DMS114 treated with DMSO at 0.1 percent for 48 hours (cell line): Measurements from ENCODE around the gene HNF4A.
"Not testable (repeated sequence)": the region's sequence is repeated elsewhere in the genome, so short reads cannot be mapped to it uniquely, and the experiment has no call there.

Experiments used
- DNase-seq: peaks from one replicate; lab custom pipeline; 2025; ENCODE audit not compliant: unreplicated experiment; lab: John Stamatoyannopoulos, UW

The HNF4A gene

DNA sequence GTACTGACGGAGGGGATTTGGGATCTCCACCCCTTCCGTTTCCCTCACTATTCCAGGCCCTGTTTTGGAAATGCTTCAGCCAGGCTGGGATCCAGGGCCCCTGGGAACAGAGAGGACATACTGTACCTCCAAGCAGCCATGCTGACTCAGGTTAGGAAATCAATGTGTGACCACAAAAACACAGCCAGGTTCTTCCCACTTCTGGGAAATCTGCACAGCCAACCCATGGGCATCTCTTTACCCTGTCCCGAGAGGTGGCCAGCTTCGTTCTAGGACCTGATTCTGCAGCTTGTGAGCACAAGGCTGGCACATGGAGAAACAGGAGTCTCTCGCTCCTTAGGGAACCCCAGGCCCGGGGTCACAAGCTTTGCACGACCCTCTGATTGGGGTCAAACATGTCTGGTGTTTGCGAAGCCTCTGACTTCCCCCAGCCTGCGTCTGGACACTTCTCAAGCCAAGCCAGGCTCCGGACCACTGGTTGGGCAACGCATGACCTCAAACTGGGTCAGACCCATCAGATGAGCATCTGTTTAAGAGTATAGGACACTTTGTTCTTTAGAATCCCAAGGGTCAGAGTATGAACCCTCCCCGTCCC, 111.9 kb downstream of the HNF4A start:
- no peak for DNase-seq

- DNase-seq, result no peak
These were observed 112.7 kb downstream of the HNF4A start for GRCh38 chr20:44468044-44468782.

- no peak for DNase-seq
These were observed 114.8 kb downstream of the HNF4A start for GRCh38 chr20:44470327-44470726.

DNA sequence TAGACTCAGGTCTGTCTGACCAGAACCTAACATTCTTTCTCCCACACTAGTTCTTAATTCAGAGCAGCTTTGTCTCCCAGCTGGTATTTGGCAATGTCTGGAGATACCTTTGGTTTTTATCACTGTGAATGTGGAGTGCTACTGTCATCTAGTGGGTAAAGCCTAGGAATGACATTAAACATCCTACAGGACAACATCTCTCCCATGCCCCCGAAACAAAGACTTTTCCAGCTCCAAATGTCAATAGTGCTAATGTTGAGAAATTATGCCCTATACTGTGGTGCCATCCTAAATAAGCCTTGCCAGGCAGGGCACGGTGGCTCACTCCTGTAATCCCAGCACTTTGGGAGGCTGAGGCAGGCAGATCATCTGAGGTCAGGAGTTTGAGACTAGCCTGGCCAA, 116.0 kb downstream of the HNF4A start:
- DNase-seq, result no peak

- DNase-seq, result not testable (repeated sequence)
These were observed 116.8 kb downstream of the HNF4A start for GRCh38 chr20:44472283-44472682.

DNA sequence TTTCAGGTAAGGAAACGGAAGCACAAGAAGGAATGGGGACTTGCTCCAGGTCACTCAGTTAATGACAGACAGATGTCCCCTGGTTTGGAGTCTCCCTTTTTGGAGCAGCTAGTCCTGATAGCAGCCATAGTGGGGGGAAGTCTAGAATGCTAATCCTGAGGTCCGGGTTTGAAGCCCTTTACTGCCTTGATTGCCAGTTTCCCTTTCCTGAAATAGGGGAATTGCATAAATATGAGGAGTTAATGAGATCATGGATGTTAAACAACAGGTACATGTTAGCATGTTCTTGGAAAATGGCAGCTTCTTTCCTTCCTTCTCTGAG, 119.8 kb downstream of the HNF4A start:
- DNase-seq, result no peak

GRCh38 chr20:44475694-44476560, 120.4 kb downstream of the HNF4A start, which contains the start of gene TTPAL:
TTPAL (plus strand) TSS chr20:44475874; CDS start chr20:44480000, 4,126 bp downstream.
- peak; percentile 35 for DNase-seq

DNA sequence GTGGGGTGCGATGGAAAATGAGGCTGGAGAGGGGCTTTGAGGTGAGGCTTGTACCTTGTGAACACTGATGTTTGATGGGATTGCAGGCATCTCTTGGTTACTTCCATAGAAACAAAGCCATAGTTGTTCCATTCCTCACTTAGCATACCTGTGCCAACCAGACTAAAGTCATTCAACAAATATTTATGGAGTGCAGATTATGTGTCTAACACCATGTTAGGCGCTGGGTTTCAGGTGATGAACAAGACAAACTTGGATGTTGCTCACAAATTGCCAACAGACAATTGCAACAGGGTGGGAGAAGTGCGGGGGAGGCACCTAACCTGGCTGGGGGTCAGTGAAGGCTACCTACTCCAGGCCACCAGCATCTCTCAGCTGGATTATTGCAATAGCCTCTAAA, 121.7 kb downstream of the HNF4A start:
- DNase-seq, result no peak

DNA sequence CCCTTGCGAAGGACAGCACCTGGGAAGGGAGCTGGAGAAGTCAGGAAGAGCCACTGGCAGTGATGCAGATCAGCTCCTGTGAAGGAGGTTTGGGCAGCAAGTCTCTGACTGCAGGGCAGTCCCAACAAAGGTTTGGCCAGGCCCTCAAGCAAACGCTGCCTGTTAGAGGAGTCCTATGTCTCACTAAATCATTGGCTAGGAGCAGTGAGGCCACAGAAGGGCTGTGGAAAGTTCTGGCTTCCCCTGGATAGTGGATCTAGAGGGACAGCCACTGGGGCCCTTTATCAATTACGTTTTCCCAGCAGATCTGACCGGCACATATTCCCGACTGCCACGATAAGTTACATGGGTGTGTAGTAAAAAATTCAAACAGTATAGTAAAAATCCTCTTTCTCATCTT, 122.7 kb downstream of the HNF4A start:
- DNase-seq, result no peak

DNA sequence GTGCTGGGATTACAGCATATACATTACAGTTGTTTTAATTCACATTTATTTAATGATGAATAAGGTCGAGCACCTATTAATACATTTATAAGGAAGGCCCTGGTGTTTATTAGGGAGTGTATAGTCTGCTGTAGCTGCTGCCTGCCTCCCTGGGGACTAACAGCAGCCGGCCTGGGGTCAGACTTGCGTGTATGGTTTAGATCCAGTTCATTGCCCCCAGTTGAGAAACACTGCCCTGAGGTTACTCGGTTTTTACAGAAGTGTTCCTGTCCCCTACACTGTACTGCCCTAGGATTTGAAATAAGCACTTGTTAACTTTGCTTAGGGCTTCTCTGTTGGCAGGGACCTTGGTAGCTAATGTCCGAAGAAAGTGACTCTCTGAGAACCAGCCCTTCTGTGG, 124.1 kb downstream of the HNF4A start:
- DNase-seq, result no peak

DNA sequence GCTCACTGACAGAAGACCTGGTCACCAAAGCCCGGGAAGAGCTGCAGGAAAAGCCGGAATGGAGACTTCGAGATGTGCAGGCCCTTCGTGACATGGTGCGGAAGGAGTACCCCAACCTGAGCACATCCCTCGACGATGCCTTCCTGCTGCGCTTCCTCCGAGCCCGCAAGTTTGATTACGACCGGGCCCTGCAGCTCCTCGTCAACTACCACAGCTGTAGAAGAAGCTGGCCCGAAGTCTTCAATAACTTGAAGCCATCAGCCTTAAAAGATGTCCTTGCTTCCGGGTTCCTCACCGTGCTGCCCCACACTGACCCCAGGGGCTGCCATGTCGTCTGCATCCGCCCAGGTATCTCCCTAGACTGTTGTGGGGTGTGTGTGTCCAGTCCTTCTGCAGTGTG, 124.6 kb downstream of the HNF4A start:
- DNase-seq, result no peak

GRCh38 chr20:44481719-44482416, 126.4 kb downstream of the HNF4A start:
- DNase-seq, result no peak

GRCh38 chr20:44483112-44483511, 127.6 kb downstream of the HNF4A start:
- DNase-seq, result no peak
